Measurements from ENCODE around the gene TIGD6.

- TF ChIP-seq CTCF (IDR thresholded peaks at IDR 0.05) (no peak), POLR2A (IDR thresholded peaks at IDR 0.05) (no peak)
These were observed 36.7 kb downstream of the TIGD6 start for GRCh38 chr5:149963729-149964128.

Data from thyroid gland (tissue), 4 donors.